GM12892 (cell line): ENCODE data around the gene CAMK1D.

Source experiments
- POLR2A ChIP-seq: IDR thresholded peaks from 2 replicates; pipeline ENCODE4 v1.6.1; 2011; ENCODE audit warnings: low read depth, low read length, control low read depth
- POLR2AphosphoS5 ChIP-seq: IDR thresholded peaks from 2 replicates; pipeline ENCODE4 v1.6.1; 2011; ENCODE audit warnings: low read depth, low read length, control low read depth

DNA sequence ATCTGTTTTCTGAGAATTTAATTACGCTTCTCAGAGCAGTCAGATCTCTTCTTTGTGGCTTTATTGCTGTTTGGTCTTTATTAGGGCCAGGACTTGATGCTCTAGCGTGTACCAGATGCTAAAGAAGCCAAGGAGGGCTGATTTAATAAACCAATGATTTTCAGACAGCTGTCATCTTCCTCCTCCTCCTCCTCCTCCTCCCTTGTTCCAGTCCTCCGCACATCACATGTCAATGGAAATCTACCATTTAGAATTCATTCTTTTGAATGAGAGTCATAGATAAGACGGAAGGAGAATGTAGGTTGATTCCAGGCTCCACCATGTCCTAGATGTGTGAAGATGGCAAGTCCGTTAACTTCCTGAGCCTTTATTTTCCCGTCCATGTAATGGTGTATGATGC, 156.3 kb downstream of the CAMK1D start:
- no peak for TF ChIP-seq POLR2A
- TF ChIP-seq POLR2AphosphoS5 = no peak
